ENCODE measurements around the gene DMRTA1.
"Not testable (repeated sequence)": the region's sequence is repeated elsewhere in the genome, so short reads cannot be mapped to it uniquely, and the experiment has no call there.

The DMRTA1 gene

GRCh38 chr9:22463205-22463604 lies 16.6 kb downstream of the DMRTA1 start:
- no peak for DNase-seq

- no peak for DNase-seq
These were observed 23.4 kb downstream of the DMRTA1 start for GRCh38 chr9:22469928-22470544.

DNA sequence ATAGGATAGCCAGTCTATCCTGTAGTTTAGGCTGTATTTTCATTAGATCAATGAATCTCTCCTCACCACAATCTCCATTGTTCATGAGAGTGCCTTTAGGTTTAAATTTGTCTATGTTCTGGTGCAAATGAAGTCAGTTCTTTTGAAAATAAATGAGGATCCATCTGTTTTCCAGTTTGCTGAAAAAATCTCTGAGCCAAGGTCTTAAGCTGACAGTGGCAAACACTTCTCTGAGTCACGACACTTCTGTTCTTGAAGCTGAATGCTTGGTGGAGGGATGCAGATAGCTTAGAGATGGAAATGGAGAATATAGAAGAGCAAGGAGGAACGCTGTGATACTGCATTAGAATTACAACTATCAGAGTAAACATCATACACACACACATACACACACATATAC lies 34.9 kb downstream of the DMRTA1 start:
- DNase-seq = no peak

DNA sequence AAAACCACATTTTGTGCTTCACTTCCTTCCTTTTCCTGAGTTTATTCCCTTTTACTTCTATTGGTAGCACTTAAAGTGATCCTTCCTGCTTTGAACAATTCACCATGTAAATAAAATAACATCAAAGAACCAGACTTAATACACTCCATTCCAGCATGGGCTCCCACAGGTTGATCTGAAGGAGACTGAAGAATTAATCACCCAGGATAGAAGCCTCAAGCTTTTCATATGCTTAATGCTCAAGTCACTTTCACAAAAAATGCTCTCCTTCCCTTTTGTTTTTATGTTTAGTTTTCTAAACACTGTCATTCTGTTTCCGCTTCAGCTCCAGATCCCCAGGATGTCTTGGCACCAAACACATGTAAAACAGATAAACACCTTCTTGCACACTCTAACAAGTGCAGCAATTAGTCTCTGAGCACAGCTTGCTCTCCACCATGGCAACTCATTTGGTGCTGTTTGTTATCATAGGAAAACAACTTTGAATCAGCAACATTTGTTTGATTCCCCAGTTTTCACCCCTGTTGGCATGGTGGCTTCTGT lies 37.0 kb downstream of the DMRTA1 start:
- no peak for DNase-seq

- DNase-seq = not testable (repeated sequence)
These were observed 49.6 kb downstream of the DMRTA1 start for GRCh38 chr9:22496197-22496596.
